ENCODE measurements around the gene CDC27. TPM values are rescaled to one million over a fixed set of nuclear protein-coding genes. Genes with fewer than 3 reads are reported as not detected.
"Not testable (repeated sequence)": the region's sequence is repeated elsewhere in the genome, so short reads cannot be mapped to it uniquely, and the experiment has no call there.

Gene CDC27
- total RNA-seq, 1 donor from 2014 or later: 76.6 TPM

DNA sequence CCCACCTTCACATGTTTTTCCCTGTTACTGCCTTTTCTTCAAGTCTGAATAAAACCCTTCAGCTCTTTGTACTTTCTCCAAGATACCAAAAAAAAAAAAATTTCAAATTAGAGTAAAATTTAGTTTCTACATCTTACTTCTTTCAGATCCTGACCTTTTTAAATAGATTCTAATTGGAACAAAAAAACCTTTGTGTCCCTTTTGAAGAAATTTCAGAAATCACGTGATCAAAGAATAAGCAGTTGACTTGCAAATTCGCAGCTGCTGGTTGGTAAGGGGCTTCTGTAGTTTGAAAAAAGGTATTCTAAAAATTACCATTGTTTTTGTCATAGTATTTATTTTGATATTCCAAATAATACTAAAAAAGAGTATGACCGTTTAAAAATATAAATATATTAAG lies 71.7 kb downstream of the CDC27 start:
- Histone ChIP-seq H3K36me3 (peaks cover 43% of the 10 kb centered on the region), H3K9me3 (no peaks in the 10 kb centered on the region), H3K27me3 (ENCODE audit: low read depth) (no peaks in the 10 kb centered on the region), H3K4me3 (no peak overlapping the region), H3K27ac (no peak overlapping the region), H3K4me1 (no peaks in the 10 kb centered on the region)
- no peak for DNase-seq
- intact Hi-C loops (cut with DNase I): no loop called here
- no peak for TF ChIP-seq CTCF (IDR thresholded peaks at IDR 0.05)
- ATAC-seq: no peak

- intact Hi-C loops (cut with DNase I): no loop called here
- H3K27ac ChIP-seq: no peak overlapping the region
- H3K27me3 ChIP-seq (ENCODE audit: low read depth): no peaks in the 10 kb centered on the region
- no peak for TF ChIP-seq CTCF (IDR thresholded peaks at IDR 0.05)
- H3K9me3 ChIP-seq: no peaks in the 10 kb centered on the region
- no peaks in the 10 kb centered on the region for H3K36me3 ChIP-seq
- no peaks in the 10 kb centered on the region for H3K4me1 ChIP-seq
- no peak for DNase-seq
- no peak for ATAC-seq
- H3K4me3 ChIP-seq: no peak overlapping the region
Observed at GRCh38 chr17:47106130-47106529, 83.0 kb downstream of the CDC27 start.

- H3K27me3 ChIP-seq (ENCODE audit: low read depth); H3K9me3 ChIP-seq; H3K4me1 ChIP-seq; ATAC-seq; H3K36me3 ChIP-seq; H3K4me3 ChIP-seq; DNase-seq; intact Hi-C loops (cut with DNase I); H3K27ac ChIP-seq: not testable (repeated sequence)
Observed at GRCh38 chr17:47105246-47105645, 83.8 kb downstream of the CDC27 start.

DNA sequence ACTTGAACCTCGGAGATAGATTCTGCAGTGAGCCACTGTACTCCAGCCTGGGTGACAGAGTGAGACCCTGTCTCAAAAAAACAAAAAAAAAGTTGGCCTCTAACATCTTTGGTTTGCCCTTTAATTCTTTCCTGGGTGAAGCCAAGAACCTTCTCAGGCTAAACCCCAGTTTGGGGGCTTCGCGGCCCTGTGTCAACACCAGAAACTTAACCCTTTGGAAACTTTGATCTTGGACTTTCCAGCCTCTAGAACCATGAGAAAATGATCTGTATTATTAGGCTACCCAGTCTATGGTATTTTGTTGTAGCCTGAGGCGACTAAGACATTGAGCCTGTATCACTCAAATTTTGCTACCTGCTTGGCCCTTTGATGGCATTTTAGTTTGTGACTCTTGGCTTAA lies 86.2 kb downstream of the CDC27 start:
- no peaks in the 10 kb centered on the region for H3K36me3 ChIP-seq
- TF ChIP-seq CTCF (IDR thresholded peaks at IDR 0.05): no peak
- no peak overlapping the region for H3K4me3 ChIP-seq
- no peaks in the 10 kb centered on the region for H3K9me3 ChIP-seq
- no peak overlapping the region for H3K27ac ChIP-seq
- no peak for DNase-seq
- peaks cover 14% of the 10 kb centered on the region for H3K4me1 ChIP-seq
- intact Hi-C loops (cut with DNase I): no loop called here
- no peak for ATAC-seq
- H3K27me3 ChIP-seq (ENCODE audit: low read depth): no peaks in the 10 kb centered on the region

GRCh38 chr17:47099987-47100711 lies 88.9 kb downstream of the CDC27 start:
- intact Hi-C loops (cut with DNase I): no loop called here
- H3K4me1 ChIP-seq: peaks cover 14% of the 10 kb centered on the region
- no peak for TF ChIP-seq CTCF (IDR thresholded peaks at IDR 0.05)
- H3K9me3 ChIP-seq: no peaks in the 10 kb centered on the region
- peak overlapping the region; percentile 85 for H3K4me3 ChIP-seq
- H3K36me3 ChIP-seq: no peaks in the 10 kb centered on the region
- H3K27me3 ChIP-seq (ENCODE audit: low read depth): no peaks in the 10 kb centered on the region
- ATAC-seq: peak; percentile 99 to 100
- DNase-seq: peak; percentile 91
- peak overlapping the region; percentile 84 for H3K27ac ChIP-seq

GRCh38 chr17:47099451-47099986 lies 89.6 kb downstream of the CDC27 start:
- ATAC-seq: peak in 1 of 2 donors; percentile 45
- Histone ChIP-seq H3K9me3 (no peaks in the 10 kb centered on the region), H3K4me1 (peaks cover 14% of the 10 kb centered on the region), H3K27ac (peak overlapping the region; percentile 84), H3K27me3 (ENCODE audit: low read depth) (no peaks in the 10 kb centered on the region), H3K36me3 (no peaks in the 10 kb centered on the region), H3K4me3 (peak overlapping the region; percentile 85)
- intact Hi-C loops (cut with DNase I): no loop called here
- no peak for TF ChIP-seq CTCF (IDR thresholded peaks at IDR 0.05)
- DNase-seq: no peak
